Skin of body (tissue), 2 donors: ENCODE measurements around the gene ZMYND12. TPM values are rescaled to one million over a fixed set of nuclear protein-coding genes. Genes with fewer than 3 reads are reported as not detected.
"Not testable (repeated sequence)": the region's sequence is repeated elsewhere in the genome, so short reads cannot be mapped to it uniquely, and the experiment has no call there.

ENCODE experiments used
- DNase-seq: peaks from one replicate; lab custom pipeline; 2025; lab: John Stamatoyannopoulos, UW
- total RNA-seq: library from RNA; depleted of rRNA; stranded (reverse); fragments of >200 nt; gene quantifications from one replicate; pipeline ENCODE4 v1.2.3, GENCODE V29; 2014

Gene ZMYND12
- total RNA-seq: 0.30 TPM

- DNase-seq: peak; percentile 78
Measured at GRCh38 chr1:42456010-42456753, at the start of gene ZMYND12, which contains the start of gene PPCS. Gene ZMYND12 (minus strand): TSS chr1:42456022. CDS start chr1:42455997, 25 bp downstream. Gene PPCS (plus strand): TSS chr1:42456543. CDS start chr1:42456566, 23 bp downstream.

GRCh38 chr1:42504535-42505128 is 48.8 kb upstream of the ZMYND12 start:
- no peak for DNase-seq

GRCh38 chr1:42502031-42502430 is 46.2 kb upstream of the ZMYND12 start:
- not testable (repeated sequence) for DNase-seq

GRCh38 chr1:42490237-42490636 is 34.4 kb upstream of the ZMYND12 start:
- DNase-seq: no peak

- peak; percentile 45 for DNase-seq
Measured at GRCh38 chr1:42484382-42484781, 28.6 kb upstream of the ZMYND12 start.

- DNase-seq: no peak
Measured at GRCh38 chr1:42482635-42483153, 26.9 kb upstream of the ZMYND12 start.

GRCh38 chr1:42480921-42481320 is 25.1 kb upstream of the ZMYND12 start:
- DNase-seq: no peak

- DNase-seq: no peak
Measured at GRCh38 chr1:42479621-42480020, 23.8 kb upstream of the ZMYND12 start.

GRCh38 chr1:42477775-42478174 is 22.0 kb upstream of the ZMYND12 start:
- no peak for DNase-seq

- not testable (repeated sequence) for DNase-seq
Measured at GRCh38 chr1:42477354-42477753, 21.5 kb upstream of the ZMYND12 start.

GRCh38 chr1:42476605-42477004 is 20.8 kb upstream of the ZMYND12 start:
- DNase-seq: no peak

GRCh38 chr1:42469727-42470126 is 13.9 kb upstream of the ZMYND12 start:
- DNase-seq: no peak

GRCh38 chr1:42466030-42466429 is 10.2 kb upstream of the ZMYND12 start:
- DNase-seq: no peak

GRCh38 chr1:42463921-42464320 is 8.1 kb upstream of the ZMYND12 start:
- DNase-seq: no peak

GRCh38 chr1:42462828-42463763 is 7.3 kb upstream of the ZMYND12 start, which contains the start of gene CCDC30:
Gene CCDC30 (plus strand): TSS chr1:42463286. CDS start chr1:42480552, 17,266 bp downstream.
- peak; percentile 99 for DNase-seq

- DNase-seq: no peak
Measured at GRCh38 chr1:42461196-42461595, 5.4 kb upstream of the ZMYND12 start.

GRCh38 chr1:42456754-42457089 is 900 bp upstream of the ZMYND12 start:
- peak; percentile 33 for DNase-seq

- no peak for DNase-seq
Measured at GRCh38 chr1:42454403-42454802, 1.4 kb downstream of the ZMYND12 start.

- DNase-seq: no peak
Measured at GRCh38 chr1:42453386-42453785, 2.4 kb downstream of the ZMYND12 start.

GRCh38 chr1:42450061-42450460 is 5.8 kb downstream of the ZMYND12 start:
- no peak for DNase-seq

- DNase-seq: no peak
Measured at GRCh38 chr1:42449256-42449655, 6.6 kb downstream of the ZMYND12 start.

GRCh38 chr1:42442662-42443061 is 13.2 kb downstream of the ZMYND12 start:
- no peak for DNase-seq
